IMR-90 (cell line): ENCODE measurements around the gene SMAD7. TPM values are rescaled to one million over a fixed set of nuclear protein-coding genes. Genes with fewer than 3 reads are reported as not detected.
A peak's percentile ranks its signal among the peaks of the same experiment; 100 is the strongest.

Source experiments
- ATAC-seq: fragments of 200-7000 bp; cut with Tn5 transposase; 2 replicates; pipeline ENCODE4 v1.9.1; 2020; ENCODE audit warnings: low read depth, mild to moderate bottlenecking, moderate library complexity
- Bru-seq: library from RNA; stranded (reverse); fragments of 400-500 nt; gene quantifications from one replicate; lab custom pipeline; 2021; lab: Mats Ljungman, UMichigan
- BruChase-seq, 2 experiments: library from RNA; stranded (reverse); fragments of 400-500 nt; gene quantifications; one replicate each; lab custom pipeline; 2021; lab: Mats Ljungman, UMichigan
- BruUV-seq: library from RNA; stranded (reverse); fragments of 400-500 nt; replicated peaks from 2 replicates; lab custom pipeline; 2021; lab: Mats Ljungman, UMichigan
- CTCF ChIA-PET: fragments of 300-600 bp; formaldehyde crosslinking; extraction: SDS; loops from one replicate; lab custom pipeline; 2021; ENCODE audit warnings: antibody characterized with exemption; lab: Yijun Ruan, JAX
- POLR2A ChIA-PET: fragments of 300-600 bp; sonication (Branson Sonifier 250); formaldehyde crosslinking; loops from one replicate; lab custom pipeline; 2022; ENCODE audit warnings: antibody characterized with exemption; ENCODE audit not compliant: unreplicated experiment; lab: Charles Lee
- DNase-seq: peaks from one replicate; pipeline ENCODE4 v3.0.0; 2013
- H2AFZ ChIP-seq: replicated peaks from 2 replicates; pipeline ENCODE3; 2013; ENCODE audit warnings: low read length, mild to moderate bottlenecking; ENCODE audit not compliant: poor library complexity
- H2AK5ac ChIP-seq: 2 replicates; pipeline ENCODE4 v1.6.1; 2013; ENCODE audit warnings: low read depth, low read length, inconsistent platforms
- H2AK9ac ChIP-seq: replicated peaks from 2 replicates; pipeline ENCODE3; 2013; ENCODE audit warnings: mild to moderate bottlenecking, low read depth, low read length, moderate library complexity; ENCODE audit not compliant: poor library complexity
- H2BK120ac ChIP-seq: 2 replicates; pipeline ENCODE4 v1.6.1; 2013; ENCODE audit warnings: low read depth, low read length, inconsistent platforms
- H2BK15ac ChIP-seq: 3 replicates; pipeline ENCODE4 v1.6.1; 2013; ENCODE audit warnings: low read depth, low read length, inconsistent platforms
- H2BK20ac ChIP-seq: 2 replicates; pipeline ENCODE4 v1.6.1; 2013; ENCODE audit warnings: low read depth, mild to moderate bottlenecking, inconsistent platforms, low read length, moderate library complexity
- H2BK5ac ChIP-seq: 2 replicates; pipeline ENCODE4 v1.6.1; 2013; ENCODE audit warnings: mild to moderate bottlenecking, low read depth, low read length, inconsistent platforms; ENCODE audit not compliant: poor library complexity, severe bottlenecking
- H3K14ac ChIP-seq: replicated peaks from 2 replicates; pipeline ENCODE4 v1.6.1; 2013; ENCODE audit warnings: low read depth, low read length, inconsistent platforms
- H3K18ac ChIP-seq: 2 replicates; pipeline ENCODE4 v1.6.1; 2013; ENCODE audit warnings: low read depth, low read length, control low read depth
- H3K23ac ChIP-seq: 2 replicates; pipeline ENCODE4 v1.6.1; 2013; ENCODE audit warnings: low read depth, low read length, inconsistent platforms
- H3K27ac ChIP-seq: 2 replicates; pipeline ENCODE4 v1.5.1; 2013; ENCODE audit warnings: mild to moderate bottlenecking, control low read depth, low read length; ENCODE audit not compliant: insufficient read depth
- H3K27me3 ChIP-seq: 2 replicates; pipeline ENCODE4 v1.6.1; 2013; ENCODE audit warnings: low read length; ENCODE audit not compliant: control insufficient read depth, insufficient read depth
- H3K36me3 ChIP-seq: 2 replicates; pipeline ENCODE4 v1.6.1; 2013; ENCODE audit warnings: low read length, mixed read lengths; ENCODE audit not compliant: control insufficient read depth, insufficient read depth
- H3K4ac ChIP-seq: 2 replicates; pipeline ENCODE4 v1.6.1; 2013; ENCODE audit warnings: low read depth, low read length, inconsistent platforms
- H3K4me1 ChIP-seq: 2 replicates; pipeline ENCODE4 v1.6.1; 2013; ENCODE audit warnings: low read length, mixed read lengths; ENCODE audit not compliant: control insufficient read depth, insufficient read depth
- H3K4me2 ChIP-seq: 2 replicates; pipeline ENCODE4 v1.6.1; 2013; ENCODE audit warnings: low read depth, mild to moderate bottlenecking, control low read depth, low read length, moderate library complexity
- H3K4me3 ChIP-seq: 2 replicates; pipeline ENCODE4 v1.5.1; 2013; ENCODE audit warnings: low read depth, mild to moderate bottlenecking, control low read depth, low read length, moderate library complexity; ENCODE audit not compliant: insufficient read depth
- H3K56ac ChIP-seq: 2 replicates; pipeline ENCODE4 v1.6.1; 2013; ENCODE audit warnings: low read length, inconsistent platforms; ENCODE audit not compliant: insufficient read depth; ENCODE audit errors: extremely low read depth
- H3K79me1 ChIP-seq, 2 experiments: 2 replicates each; pipeline ENCODE4 v1.6.1; 2013; ENCODE audit warnings: low read length in 2 of 2, inconsistent platforms in 1 of 2, low read depth in 1 of 2
- H3K9ac ChIP-seq: 2 replicates; pipeline ENCODE4 v1.6.1; 2013; ENCODE audit warnings: low read depth, low read length, control low read depth
- H3K9me1 ChIP-seq: 2 replicates; pipeline ENCODE4 v1.6.1; 2013; ENCODE audit warnings: low read length, inconsistent platforms; ENCODE audit not compliant: insufficient read depth
- H3K9me3 ChIP-seq: 2 replicates; pipeline ENCODE4 v1.6.1; 2013; ENCODE audit warnings: low read length; ENCODE audit not compliant: control insufficient read depth, insufficient read depth
- H4K20me1 ChIP-seq: 2 replicates; pipeline ENCODE4 v1.6.1; 2013; ENCODE audit warnings: low read length, inconsistent platforms; ENCODE audit not compliant: insufficient read depth
- H4K5ac ChIP-seq: 2 replicates; pipeline ENCODE4 v1.6.1; 2013; ENCODE audit warnings: mild to moderate bottlenecking, low read depth, low read length, control low read depth
- H4K8ac ChIP-seq, 2 experiments: 2 replicates each; pipeline ENCODE4 v1.6.1; 2013; ENCODE audit warnings: low read depth in 2 of 2, low read length in 2 of 2, control low read depth in 1 of 2, inconsistent platforms in 1 of 2
- H4K91ac ChIP-seq: 2 replicates; pipeline ENCODE4 v1.6.1; 2013; ENCODE audit warnings: low read depth, low read length, inconsistent platforms; ENCODE audit not compliant: insufficient read depth
- BHLHE40 ChIP-seq: fragments of 150-350 bp; IDR thresholded peaks from 2 replicates; pipeline ENCODE4 v1.6.1; 2016; ENCODE audit warnings: mild to moderate bottlenecking, low read depth, low read length
- CEBPB ChIP-seq: IDR thresholded peaks from 2 replicates; pipeline ENCODE4 v1.6.1; 2012; ENCODE audit warnings: low read depth, low read length, improper control_type of control experiment
- CHD1 ChIP-seq: IDR thresholded peaks from 2 replicates; pipeline ENCODE4 v1.6.1; 2012; ENCODE audit warnings: low read depth, low read length, improper control_type of control experiment
- ELK1 ChIP-seq: fragments of 150-350 bp; IDR thresholded peaks from 2 replicates; pipeline ENCODE4 v1.6.1; 2016; ENCODE audit warnings: low read depth, mild to moderate bottlenecking, low read length, moderate library complexity, borderline replicate concordance
- MAFK ChIP-seq: IDR thresholded peaks from 2 replicates; pipeline ENCODE4 v1.6.1; 2012; ENCODE audit warnings: low read depth, low read length, improper control_type of control experiment
- MAZ ChIP-seq: IDR thresholded peaks from 2 replicates; pipeline ENCODE4 v1.6.1; 2012; ENCODE audit warnings: low read depth, mild to moderate bottlenecking, low read length, improper control_type of control experiment, moderate library complexity, borderline replicate concordance
- MXI1 ChIP-seq: IDR thresholded peaks from 2 replicates; pipeline ENCODE4 v1.6.1; 2012; ENCODE audit warnings: low read depth, mild to moderate bottlenecking, low read length, moderate library complexity, borderline replicate concordance
- NFE2L2 ChIP-seq: fragments of 150-350 bp; IDR thresholded peaks from 2 replicates; pipeline ENCODE4 v1.6.1; 2016; ENCODE audit warnings: low read depth, mild to moderate bottlenecking, low read length
- POLR2A ChIP-seq: IDR thresholded peaks from 2 replicates; pipeline ENCODE4 v1.6.1; 2012; ENCODE audit warnings: mild to moderate bottlenecking, low read depth, low read length
- RAD21 ChIP-seq: IDR thresholded peaks from 2 replicates; pipeline ENCODE4 v1.6.1; 2012; ENCODE audit warnings: low read length, improper control_type of control experiment
- RCOR1 ChIP-seq: IDR thresholded peaks from 2 replicates; pipeline ENCODE4 v1.6.1; 2012; ENCODE audit warnings: mild to moderate bottlenecking, low read length, improper control_type of control experiment; ENCODE audit not compliant: insufficient replicate concordance
- RFX5 ChIP-seq: IDR thresholded peaks from 2 replicates; pipeline ENCODE4 v1.8.0; 2012; ENCODE audit warnings: low read depth, mild to moderate bottlenecking, low read length, moderate library complexity
- SMC3 ChIP-seq: fragments of 150-350 bp; IDR thresholded peaks from 2 replicates; pipeline ENCODE4 v1.6.1; 2016; ENCODE audit warnings: low read depth, mild to moderate bottlenecking, antibody characterized with exemption, low read length, moderate library complexity
- WGBS, 2 experiments: methylation state at CpG; one replicate each; pipeline versions ENCODE4 v1.1.5 to v1.1.7; 2013; ENCODE audit warnings: missing lambda C conversion rate in 2 of 2; ENCODE audit not compliant: insufficient read length in 1 of 2; ENCODE audit errors: extremely low coverage in 2 of 2; 5-methylcytosine and 5-hydroxymethylcytosine counted together
- dilution Hi-C: fragments of 300-500 bp; cut with HindIII; formaldehyde crosslinking; loops from one replicate; pipeline ENCODE4 v1.14.3; 2018; ENCODE audit warnings: low sequenced_read_pairs; ENCODE audit not compliant: unreplicated experiment
- in situ Hi-C: fragments of 300-500 bp; cut with MboI; formaldehyde crosslinking; loops from 3 replicates; pipeline ENCODE4 v1.14.3; 2019; ENCODE audit warnings: low sequenced_read_pairs, inconsistent platforms, mixed read lengths
- intact Hi-C: fragments of 100-400 bp; cut with micrococcal nuclease; formaldehyde crosslinking; loops from 2 replicates; pipeline ENCODE4 v1.10.0; 2022
- long read RNA-seq: library from polyadenylated mRNA; unstranded; transcript quantifications from one replicate; pipeline ENCODE4 v2.0.0, GENCODE V29; 2021; ENCODE audit not compliant: unreplicated experiment
- polyA plus RNA-seq, 3 experiments: library from polyadenylated mRNA; depleted of rRNA; stranded (reverse); fragments of >200 nt; gene quantifications; 2 replicates each; pipeline ENCODE4 v1.2.3, GENCODE V29; 2012; ENCODE audit warnings: low replicate concordance in 1 of 3
- total RNA-seq: library from RNA; depleted of rRNA; stranded (reverse); fragments of >200 nt; gene quantifications from 2 replicates; pipeline ENCODE4 v1.2.3, GENCODE V29; 2012; rRNA removed

SMAD7 gene
- total RNA-seq (13.3 and 15.8 TPM in 2 replicates), polyA plus RNA-seq (2012; rRNA removed) (17.6 and 17.9 TPM in 2 replicates), Bru-seq, nascent RNA (percentile 80 among the genes with signal in this experiment), BruChase-seq, experiment 1, labeled RNA remaining after a 6-hour chase (percentile 76 among the genes with signal in this experiment), BruChase-seq, experiment 2, labeled RNA remaining after a 2-hour chase (percentile 79 among the genes with signal in this experiment)
- polyA plus RNA-seq (2012; cell fraction: cytosol; rRNA removed), result 8.3 and 14.6 TPM in 2 replicates
- polyA plus RNA-seq (2012; cell fraction: nucleus; rRNA removed; ENCODE audit: low replicate concordance), result 22.6 and 22.9 TPM in 2 replicates
- long read RNA-seq, full-length matches to known transcripts, result 20 of 28 reads
- long read RNA-seq, partial matches to known transcripts, result 1 of 28 reads
- long read RNA-seq, other reads (novel, unspliced or antisense), result 7 of 28 reads

GRCh38 chr18:48950536-48951447, at the start of gene SMAD7:
Gene SMAD7, minus strand, starts transcription at chr18:48950965. Its CDS starts 541 bp downstream, at chr18:48950424.
- Histone ChIP-seq H4K8ac (peak within 1 kb of the TSS; percentile 33 to 61; a peak in 2 of 4 replicates), H3K27me3 (no peaks in the 10 kb centered on the region), H4K91ac (peak within 1 kb of the TSS; percentile 84), H3K27ac (peak within 1 kb of the TSS; percentile 99), H2BK20ac (0 out of 2 replicates have a peak within 1 kb of the TSS, but pooled peaks have one; percentile 14), H3K9ac (peak within 1 kb of the TSS; percentile 99), H3K79me1 (peaks cover 0 to 30% of the 10 kb centered on the region in 2 experiments; a peak in 3 of 4 replicates), H2BK5ac (peak within 1 kb of the TSS; percentile 97), H2AFZ (peak within 1 kb of the TSS; percentile 84), H3K36me3 (peaks cover 20% of the 10 kb centered on the region), H3K9me1 (peaks cover 7% of the 10 kb centered on the region; the same call in 1 of the 2 replicates), H3K4me2 (peak within 1 kb of the TSS; percentile 87), H3K14ac (peak within 1 kb of the TSS; percentile 97), H2AK9ac (peak within 1 kb of the TSS; percentile 95), H4K20me1 (peaks cover 48% of the 10 kb centered on the region), H3K18ac (peak within 1 kb of the TSS; percentile 85), H4K5ac (peak within 1 kb of the TSS; percentile 66), H2BK15ac (no peak within 1 kb of the TSS), H3K4me3 (peak within 1 kb of the TSS; percentile 99), H3K23ac (peak within 1 kb of the TSS; percentile 96), H3K9me3 (no peaks in the 10 kb centered on the region), H3K56ac (peak within 1 kb of the TSS; percentile 94), H3K4ac (peak within 1 kb of the TSS; percentile 93), H2BK120ac (peak within 1 kb of the TSS; percentile 90), H2AK5ac (peak within 1 kb of the TSS; percentile 84), H3K4me1 (peaks cover 13% of the 10 kb centered on the region)
- in situ Hi-C loops, result no loop called here
- ChIA-PET CTCF (interaction anchor here (0.6 kb wide), 1 partner anchor 239 kb away, joined by 3 read pairs; no protein-coding TSS in a partner anchor), POLR2A (interaction anchor here (0.6 to 0.7 kb wide), 4 partner anchors 133 to 536 kb away, joined by 3 to 7 read pairs (median 5); no protein-coding TSS in a partner anchor)
- BruUV-seq, result no TSS peak
- ATAC-seq (no peak), DNase-seq (no peak)
- intact Hi-C loops, result loop anchor here (1.0 to 5.0 kb wide), 3 partner anchors 147 to 467 kb away; no protein-coding TSS in a partner anchor
- WGBS, 2 experiments, result no CpG with 5 or more reads among the region's 71 CpGs
- dilution Hi-C loops, result no loop called here
- no peak for TF ChIP-seq RCOR1
- TF ChIP-seq CEBPB, result no peak
- no peak for TF ChIP-seq CHD1
- TF ChIP-seq SMC3, result no peak
- no peak for TF ChIP-seq NFE2L2
- TF ChIP-seq POLR2A, result peak; percentile 32; the same call in 1 of the 2 replicates
- no peak for TF ChIP-seq RFX5
- no peak for TF ChIP-seq ELK1
- no peak for TF ChIP-seq MAFK
- no peak for TF ChIP-seq MXI1
- peak; percentile 32; the same call in 1 of the 2 replicates for TF ChIP-seq MAZ
- no peak; the same call in 1 of the 2 replicates for TF ChIP-seq RAD21
- no peak for TF ChIP-seq BHLHE40
